ENCODE results near the gene STARD13. TPM values are rescaled to one million over a fixed set of nuclear protein-coding genes. Genes with fewer than 3 reads are reported as not detected.

The STARD13 gene
- total and polyA plus RNA-seq, 4 experiments from 2014 or later: 0.36 to 0.44 TPM; not detected in 2

- H3K27ac Mint-ChIP-seq: no peak overlapping the region
- ChIA-PET POLR2A (ENCODE audit: partially characterized antibody) (no interaction called here), CTCF (ENCODE audit: partially characterized antibody) (no interaction called here)
- no peak for DNase-seq
- H3K36me3 Mint-ChIP-seq: no peaks in the 10 kb centered on the region
- H3K4me3 ChIP-seq (ENCODE audit: low read length in 2 of 2): no peak overlapping the region
- no peaks in the 10 kb centered on the region for H3K4me1 ChIP-seq (ENCODE audit: insufficient read depth, low read length)
- H3K4me3 Mint-ChIP-seq: no peak overlapping the region
- H3K27me3 Mint-ChIP-seq: peaks cover 5 to 6% of the 10 kb centered on the region in 2 donors
- no peaks in the 10 kb centered on the region for H3K9me3 ChIP-seq (ENCODE audit: control insufficient read depth in 1 of 2, low read length in 2 of 2)
- intact Hi-C loops (cut with micrococcal nuclease): no loop called here
- no peaks in the 10 kb centered on the region for H3K36me3 ChIP-seq (ENCODE audit: insufficient read depth, low read length)
- H3K27ac ChIP-seq (ENCODE audit: low read depth, low read length): no peak overlapping the region
- peaks cover 0 to 3% (median 0%) of the 10 kb centered on the region in 8 donors for H3K9me3 Mint-ChIP-seq
- peaks cover 0 to 3% (median 0%) of the 10 kb centered on the region in 4 donors for H3K4me1 Mint-ChIP-seq
- no peaks in the 10 kb centered on the region for H3K27me3 ChIP-seq (ENCODE audit: insufficient read depth, low read length)
Measured at GRCh38 chr13:33318037-33318436, 32.5 kb upstream of the STARD13 start.

DNA sequence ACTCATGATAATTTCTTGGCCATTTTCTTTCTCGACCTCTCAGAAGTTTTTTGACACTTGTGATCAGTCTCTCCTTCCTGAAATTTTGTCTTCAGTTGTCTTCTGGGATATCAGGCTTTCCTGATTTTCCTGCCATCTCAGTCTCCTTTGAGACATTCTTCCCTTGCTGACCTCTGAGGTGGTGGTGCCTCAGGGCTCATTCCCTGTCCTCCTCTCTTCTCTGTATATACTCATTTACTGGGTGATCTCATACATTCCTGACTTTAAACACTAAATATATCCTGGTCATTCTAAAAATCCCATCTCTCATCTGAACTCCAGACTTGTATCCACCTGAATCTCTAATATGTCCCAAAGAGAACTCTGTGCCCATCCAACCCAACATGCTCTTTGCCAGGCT lies 31.3 kb upstream of the STARD13 start:
- Mint-ChIP-seq H3K4me1 (peaks cover 0 to 3% (median 0%) of the 10 kb centered on the region in 4 donors), H3K36me3 (no peaks in the 10 kb centered on the region), H3K9me3 (peaks cover 0 to 3% (median 0%) of the 10 kb centered on the region in 8 donors), H3K27ac (no peak overlapping the region), H3K4me3 (peak overlapping the region in 1 of 8 donors; percentile 1), H3K27me3 (peaks cover 5 to 6% of the 10 kb centered on the region in 2 donors)
- intact Hi-C loops (cut with micrococcal nuclease): no loop called here
- Histone ChIP-seq H3K27me3 (ENCODE audit: insufficient read depth, low read length) (no peaks in the 10 kb centered on the region), H3K4me1 (ENCODE audit: insufficient read depth, low read length) (no peaks in the 10 kb centered on the region), H3K36me3 (ENCODE audit: insufficient read depth, low read length) (no peaks in the 10 kb centered on the region), H3K27ac (ENCODE audit: low read depth, low read length) (no peak overlapping the region), H3K4me3 (ENCODE audit: low read length in 2 of 2) (no peak overlapping the region), H3K9me3 (ENCODE audit: control insufficient read depth in 1 of 2, low read length in 2 of 2) (no peaks in the 10 kb centered on the region)
- ChIA-PET CTCF (ENCODE audit: partially characterized antibody) (no interaction called here), POLR2A (ENCODE audit: partially characterized antibody) (no interaction called here)
- DNase-seq: no peak

DNA sequence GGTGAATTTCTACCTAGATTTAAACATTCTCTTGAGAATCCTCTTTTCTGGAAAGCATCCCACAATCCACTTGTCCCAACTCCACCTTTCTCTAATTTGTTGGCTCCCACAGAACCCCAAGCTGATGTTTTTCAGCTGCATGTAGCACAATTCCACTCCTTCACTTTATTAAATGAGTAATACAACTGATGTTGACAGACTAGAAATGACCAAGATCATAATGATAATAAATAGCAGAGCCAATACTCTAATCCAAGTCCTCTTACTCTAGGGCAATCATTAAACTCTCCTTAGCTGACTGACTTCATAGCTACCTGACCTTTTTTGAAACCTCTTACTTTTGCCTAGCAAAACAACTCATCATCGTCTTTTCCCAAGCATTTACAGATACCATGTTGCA lies 27.9 kb upstream of the STARD13 start:
- no peaks in the 10 kb centered on the region for H3K4me1 ChIP-seq (ENCODE audit: insufficient read depth, low read length)
- no peak overlapping the region for H3K27ac Mint-ChIP-seq
- ChIA-PET CTCF (ENCODE audit: partially characterized antibody) (no interaction called here), POLR2A (ENCODE audit: partially characterized antibody) (no interaction called here)
- H3K4me1 Mint-ChIP-seq: peaks cover 0 to 3% (median 0%) of the 10 kb centered on the region in 4 donors
- H3K36me3 ChIP-seq (ENCODE audit: insufficient read depth, low read length): no peaks in the 10 kb centered on the region
- no peak overlapping the region for H3K27ac ChIP-seq (ENCODE audit: low read depth, low read length)
- intact Hi-C loops (cut with micrococcal nuclease): no loop called here
- H3K4me3 ChIP-seq (ENCODE audit: low read length in 2 of 2): no peak overlapping the region
- H3K27me3 Mint-ChIP-seq: peaks cover 5 to 6% of the 10 kb centered on the region in 2 donors
- no peaks in the 10 kb centered on the region for H3K9me3 ChIP-seq (ENCODE audit: control insufficient read depth in 1 of 2, low read length in 2 of 2)
- no peak for DNase-seq
- no peaks in the 10 kb centered on the region for H3K36me3 Mint-ChIP-seq
- no peak overlapping the region for H3K4me3 Mint-ChIP-seq
- no peaks in the 10 kb centered on the region for H3K27me3 ChIP-seq (ENCODE audit: insufficient read depth, low read length)
- peaks cover 0 to 5% (median 0%) of the 10 kb centered on the region in 8 donors for H3K9me3 Mint-ChIP-seq

- Mint-ChIP-seq H3K4me3 (no peak overlapping the region), H3K27me3 (peaks cover 5 to 6% of the 10 kb centered on the region in 2 donors), H3K27ac (no peak overlapping the region), H3K4me1 (peaks cover 0 to 3% (median 0%) of the 10 kb centered on the region in 4 donors), H3K9me3 (peaks cover 0 to 5% (median 0%) of the 10 kb centered on the region in 8 donors), H3K36me3 (no peaks in the 10 kb centered on the region)
- Histone ChIP-seq H3K9me3 (ENCODE audit: control insufficient read depth in 1 of 2, low read length in 2 of 2) (no peaks in the 10 kb centered on the region), H3K27ac (ENCODE audit: low read depth, low read length) (no peak overlapping the region), H3K4me3 (ENCODE audit: low read length in 2 of 2) (no peak overlapping the region), H3K36me3 (ENCODE audit: insufficient read depth, low read length) (no peaks in the 10 kb centered on the region), H3K27me3 (ENCODE audit: insufficient read depth, low read length) (no peaks in the 10 kb centered on the region), H3K4me1 (ENCODE audit: insufficient read depth, low read length) (no peaks in the 10 kb centered on the region)
- CTCF ChIA-PET (ENCODE audit: partially characterized antibody): no interaction called here
- DNase-seq: no peak
- POLR2A ChIA-PET (ENCODE audit: partially characterized antibody): no interaction called here
- intact Hi-C loops (cut with micrococcal nuclease): no loop called here
Measured at GRCh38 chr13:33312861-33313212, 27.3 kb upstream of the STARD13 start.

GRCh38 chr13:33312150-33312860 lies 26.8 kb upstream of the STARD13 start:
- Histone ChIP-seq H3K4me3 (ENCODE audit: low read length in 2 of 2) (no peak overlapping the region), H3K9me3 (ENCODE audit: control insufficient read depth in 1 of 2, low read length in 2 of 2) (no peaks in the 10 kb centered on the region), H3K36me3 (ENCODE audit: insufficient read depth, low read length) (no peaks in the 10 kb centered on the region), H3K4me1 (ENCODE audit: insufficient read depth, low read length) (no peaks in the 10 kb centered on the region), H3K27me3 (ENCODE audit: insufficient read depth, low read length) (no peaks in the 10 kb centered on the region), H3K27ac (ENCODE audit: low read depth, low read length) (no peak overlapping the region)
- Mint-ChIP-seq H3K27ac (no peak overlapping the region), H3K27me3 (peaks cover 6 to 8% of the 10 kb centered on the region in 2 donors), H3K9me3 (peaks cover 0 to 5% (median 0%) of the 10 kb centered on the region in 8 donors), H3K4me3 (no peak overlapping the region), H3K4me1 (peaks cover 0 to 1% (median 0%) of the 10 kb centered on the region in 4 donors), H3K36me3 (no peaks in the 10 kb centered on the region)
- ChIA-PET CTCF (ENCODE audit: partially characterized antibody) (no interaction called here), POLR2A (ENCODE audit: partially characterized antibody) (no interaction called here)
- intact Hi-C loops (cut with micrococcal nuclease): no loop called here
- no peak for DNase-seq

- no peak for DNase-seq
- Mint-ChIP-seq H3K4me1 (no peaks in the 10 kb centered on the region), H3K27me3 (peaks cover 4 to 8% of the 10 kb centered on the region in 2 donors)
Measured at GRCh38 chr13:33311040-33311439, 25.5 kb upstream of the STARD13 start.

DNA sequence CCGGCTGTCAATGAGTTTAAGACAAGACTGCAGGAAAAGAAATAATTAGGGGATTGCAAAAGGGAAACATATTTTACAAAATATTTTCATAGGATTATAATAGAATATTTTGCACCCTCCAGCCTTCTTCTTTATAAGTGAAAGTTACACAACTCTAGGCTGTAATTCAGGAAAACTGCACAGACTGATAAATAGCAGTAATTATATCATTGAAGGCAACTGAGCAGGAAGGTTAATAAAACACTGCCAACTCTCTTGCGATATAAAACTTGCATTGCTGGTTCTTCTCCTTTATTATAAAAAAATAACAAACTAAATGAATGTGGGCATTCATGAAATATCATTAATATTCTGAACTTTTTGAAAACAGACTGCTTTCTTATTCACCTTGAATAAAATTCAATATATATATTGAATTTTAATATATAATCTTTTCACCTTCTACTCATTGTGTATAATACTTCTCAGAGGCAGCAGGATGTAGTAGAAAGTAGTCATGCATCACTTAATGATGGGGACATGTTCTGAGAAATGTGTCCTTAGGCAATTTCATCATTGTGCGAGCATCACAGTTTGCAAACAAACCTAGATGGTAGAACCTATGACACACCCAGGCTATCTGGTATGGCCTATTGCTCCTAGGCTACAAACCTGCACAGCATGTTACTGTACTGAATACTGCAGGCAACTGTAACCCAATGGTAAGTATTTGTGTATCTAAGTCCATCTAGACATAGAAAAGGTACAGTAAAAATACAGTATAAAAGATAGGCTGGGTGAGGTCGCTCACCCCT lies 24.9 kb upstream of the STARD13 start:
- Histone ChIP-seq H3K36me3 (ENCODE audit: insufficient read depth, low read length) (no peaks in the 10 kb centered on the region), H3K27ac (ENCODE audit: low read depth, low read length) (no peak overlapping the region), H3K4me1 (ENCODE audit: insufficient read depth, low read length) (no peaks in the 10 kb centered on the region), H3K9me3 (ENCODE audit: control insufficient read depth in 1 of 2, low read length in 2 of 2) (no peaks in the 10 kb centered on the region), H3K4me3 (ENCODE audit: low read length in 2 of 2) (no peak overlapping the region), H3K27me3 (ENCODE audit: insufficient read depth, low read length) (no peaks in the 10 kb centered on the region)
- intact Hi-C loops (cut with micrococcal nuclease): no loop called here
- DNase-seq: no peak
- Mint-ChIP-seq H3K27me3 (peaks cover 4 to 8% of the 10 kb centered on the region in 2 donors), H3K4me1 (no peaks in the 10 kb centered on the region), H3K27ac (no peak overlapping the region), H3K36me3 (no peaks in the 10 kb centered on the region), H3K4me3 (no peak overlapping the region), H3K9me3 (peaks cover 0 to 17% (median 3%) of the 10 kb centered on the region in 8 donors)
- POLR2A ChIA-PET (ENCODE audit: partially characterized antibody): no interaction called here
- CTCF ChIA-PET (ENCODE audit: partially characterized antibody): no interaction called here

More at GRCh38 chr13:33311040-33311439, 25.5 kb upstream of the STARD13 start:
- H3K36me3 ChIP-seq (ENCODE audit: insufficient read depth, low read length): no peaks in the 10 kb centered on the region
- H3K27me3 ChIP-seq (ENCODE audit: insufficient read depth, low read length): no peaks in the 10 kb centered on the region
- H3K36me3 Mint-ChIP-seq: no peaks in the 10 kb centered on the region
- H3K27ac ChIP-seq (ENCODE audit: low read depth, low read length): no peak overlapping the region
- CTCF ChIA-PET (ENCODE audit: partially characterized antibody): no interaction called here
- POLR2A ChIA-PET (ENCODE audit: partially characterized antibody): no interaction called here
- peaks cover 0 to 12% (median 3%) of the 10 kb centered on the region in 8 donors for H3K9me3 Mint-ChIP-seq
- H3K4me3 ChIP-seq (ENCODE audit: low read length in 2 of 2): no peak overlapping the region
- intact Hi-C loops (cut with micrococcal nuclease): no loop called here
- no peaks in the 10 kb centered on the region for H3K9me3 ChIP-seq (ENCODE audit: control insufficient read depth in 1 of 2, low read length in 2 of 2)
- H3K27ac Mint-ChIP-seq: no peak overlapping the region
- H3K4me3 Mint-ChIP-seq: no peak overlapping the region
- no peaks in the 10 kb centered on the region for H3K4me1 ChIP-seq (ENCODE audit: insufficient read depth, low read length)
